HEK293 (cell line): ENCODE results near the gene PLD3.

ENCODE experiments used
- HOXA7 ChIP-seq: sonication (generic); formaldehyde crosslinking; IDR thresholded peaks from 2 replicates; pipeline ENCODE4 v1.8.1; 2022; ENCODE audit warnings: missing genetic modification reagents, borderline replicate concordance
- IKZF3 ChIP-seq: fragments of 450-650 bp; IDR thresholded peaks from 2 replicates; pipeline ENCODE4 v1.5.0; 2018; ENCODE audit warnings: missing biosample characterization, mild to moderate bottlenecking, missing genetic modification characterization, moderate library complexity
- MYNN ChIP-seq: fragments of 450-650 bp; formaldehyde crosslinking; IDR thresholded peaks from 2 replicates; pipeline ENCODE4 v1.5.1; 2016; ENCODE audit warnings: missing biosample characterization, missing genetic modification characterization, borderline replicate concordance
- TCF7L2 ChIP-seq: IDR thresholded peaks from 2 replicates; pipeline ENCODE4 v1.6.1; 2011; ENCODE audit warnings: low read depth, mild to moderate bottlenecking, inconsistent platforms, low read length, moderate library complexity, borderline replicate concordance
- TRIM28 ChIP-seq: IDR thresholded peaks from 2 replicates; pipeline ENCODE4 v1.6.1; 2011; ENCODE audit warnings: low read length, control low read depth, borderline replicate concordance
- WT1 ChIP-seq: fragments of 450-650 bp; formaldehyde crosslinking; IDR thresholded peaks from 2 replicates; pipeline ENCODE4 v1.5.1; 2016; ENCODE audit warnings: missing biosample characterization, missing genetic modification characterization
- ZNF146 ChIP-seq: fragments of 450-650 bp; formaldehyde crosslinking; IDR thresholded peaks from 2 replicates; pipeline ENCODE4 v1.5.1; 2016; ENCODE audit warnings: missing biosample characterization, missing genetic modification characterization
- ZNF174 ChIP-seq: fragments of 450-650 bp; formaldehyde crosslinking; IDR thresholded peaks from 2 replicates; pipeline ENCODE4 v1.5.0; 2017; ENCODE audit warnings: missing biosample characterization, mild to moderate bottlenecking, missing genetic modification characterization
- ZNF2 ChIP-seq: fragments of 450-650 bp; formaldehyde crosslinking; IDR thresholded peaks from 2 replicates; pipeline ENCODE4 v1.5.1; 2016; ENCODE audit warnings: missing biosample characterization, missing genetic modification characterization
- ZNF239 ChIP-seq: fragments of 450-650 bp; formaldehyde crosslinking; IDR thresholded peaks from 2 replicates; pipeline ENCODE4 v1.5.1; 2016; ENCODE audit warnings: missing biosample characterization, missing genetic modification characterization
- ZNF354C ChIP-seq: fragments of 450-650 bp; formaldehyde crosslinking; IDR thresholded peaks from 2 replicates; pipeline ENCODE4 v1.5.1; 2016; ENCODE audit warnings: missing biosample characterization, missing genetic modification characterization, low read depth, borderline replicate concordance
- ZNF37A ChIP-seq: fragments of 450-650 bp; IDR thresholded peaks from 2 replicates; pipeline ENCODE4 v1.5.1; 2018; ENCODE audit warnings: missing biosample characterization, missing genetic modification characterization
- ZNF433 ChIP-seq: fragments of 450-650 bp; formaldehyde crosslinking; IDR thresholded peaks from 2 replicates; pipeline ENCODE4 v1.5.1; 2016; ENCODE audit warnings: missing biosample characterization, missing genetic modification characterization, low read depth
- ZNF529 ChIP-seq: fragments of 450-650 bp; formaldehyde crosslinking; IDR thresholded peaks from 2 replicates; pipeline ENCODE4 v1.5.1; 2017; ENCODE audit warnings: missing genetic modification characterization, missing biosample characterization; ENCODE audit not compliant: insufficient replicate concordance
- ZNF670 ChIP-seq: fragments of 450-650 bp; formaldehyde crosslinking; IDR thresholded peaks from 2 replicates; pipeline ENCODE4 v1.5.1; 2016; ENCODE audit warnings: missing biosample characterization, missing genetic modification characterization, low read depth
- ZNF830 ChIP-seq: fragments of 450-650 bp; IDR thresholded peaks from 2 replicates; pipeline ENCODE4 v1.5.0; 2018; ENCODE audit warnings: missing biosample characterization, missing genetic modification characterization, low read depth, mild to moderate bottlenecking, moderate library complexity
- ZNF843 ChIP-seq: fragments of 450-650 bp; formaldehyde crosslinking; IDR thresholded peaks from 2 replicates; pipeline ENCODE4 v1.5.1; 2016; ENCODE audit warnings: missing biosample characterization, missing genetic modification characterization
- TF ChIP-seq, protein P1 (sequence below): fragments of 450-650 bp; formaldehyde crosslinking; IDR thresholded peaks from 2 replicates; pipeline ENCODE4 v1.5.1; 2016; ENCODE audit warnings: missing biosample characterization, missing genetic modification characterization, borderline replicate concordance
- TF ChIP-seq, protein P2 (sequence below): fragments of 450-650 bp; formaldehyde crosslinking; IDR thresholded peaks from 2 replicates; pipeline ENCODE4 v1.5.1; 2016; ENCODE audit warnings: missing biosample characterization, missing genetic modification characterization
- TF ChIP-seq, protein P3 (sequence below): fragments of 450-650 bp; formaldehyde crosslinking; IDR thresholded peaks from 2 replicates; pipeline ENCODE4 v1.5.1; 2016; ENCODE audit warnings: missing biosample characterization, missing genetic modification characterization, low read depth
- TF ChIP-seq, protein P4 (sequence below): fragments of 450-650 bp; formaldehyde crosslinking; IDR thresholded peaks from 2 replicates; pipeline ENCODE4 v1.5.1; 2016; ENCODE audit warnings: missing biosample characterization, missing genetic modification characterization
- TF ChIP-seq, protein P5 (sequence below): fragments of 450-650 bp; formaldehyde crosslinking; IDR thresholded peaks from 2 replicates; pipeline ENCODE4 v1.5.1; 2016; ENCODE audit warnings: missing biosample characterization, missing genetic modification characterization, borderline replicate concordance
- TF ChIP-seq, protein P6 (sequence below): fragments of 450-650 bp; formaldehyde crosslinking; IDR thresholded peaks from 2 replicates; pipeline ENCODE4 v1.5.1; 2016; ENCODE audit warnings: missing biosample characterization, missing genetic modification characterization
- TF ChIP-seq, protein P7 (sequence below): fragments of 450-650 bp; formaldehyde crosslinking; IDR thresholded peaks from 2 replicates; pipeline ENCODE4 v1.5.1; 2017; ENCODE audit warnings: missing biosample characterization, missing genetic modification characterization

PLD3 gene

DNA sequence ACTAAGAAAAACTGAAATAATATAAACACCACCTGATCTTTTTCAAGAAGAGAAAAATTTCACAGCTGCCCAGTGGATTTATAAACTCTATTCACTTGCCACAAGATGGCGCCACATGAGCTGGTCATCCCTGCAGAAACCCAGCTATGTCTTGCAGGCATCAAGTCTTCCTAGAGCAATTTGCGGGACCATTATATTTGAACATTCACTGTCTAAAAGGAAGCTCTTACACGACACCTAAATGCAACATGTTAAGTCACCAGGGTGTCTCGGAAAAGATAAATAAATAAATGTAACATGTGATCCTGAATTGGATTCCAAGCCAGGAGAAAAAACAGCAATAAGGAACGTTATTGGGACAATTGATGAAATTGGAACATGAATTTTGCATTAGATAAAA is 43.1 kb upstream of the PLD3 start (continued):
- TF ChIP-seq, protein P1, sequence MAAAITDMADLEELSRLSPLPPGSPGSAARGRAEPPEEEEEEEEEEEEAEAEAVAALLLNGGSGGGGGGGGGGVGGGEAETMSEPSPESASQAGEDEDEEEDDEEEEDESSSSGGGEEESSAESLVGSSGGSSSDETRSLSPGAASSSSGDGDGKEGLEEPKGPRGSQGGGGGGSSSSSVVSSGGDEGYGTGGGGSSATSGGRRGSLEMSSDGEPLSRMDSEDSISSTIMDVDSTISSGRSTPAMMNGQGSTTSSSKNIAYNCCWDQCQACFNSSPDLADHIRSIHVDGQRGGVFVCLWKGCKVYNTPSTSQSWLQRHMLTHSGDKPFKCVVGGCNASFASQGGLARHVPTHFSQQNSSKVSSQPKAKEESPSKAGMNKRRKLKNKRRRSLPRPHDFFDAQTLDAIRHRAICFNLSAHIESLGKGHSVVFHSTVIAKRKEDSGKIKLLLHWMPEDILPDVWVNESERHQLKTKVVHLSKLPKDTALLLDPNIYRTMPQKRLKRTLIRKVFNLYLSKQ (tag by site-specific recombination): no peak
- TF ChIP-seq ZNF529 (tag by site-specific recombination): no peak
- TF ChIP-seq ZNF37A: no peak
- TF ChIP-seq ZNF2 (tag by site-specific recombination): 0 out of 2 replicates have a peak, but pooled peaks have one; percentile 52
- no peak for TF ChIP-seq MYNN
- TF ChIP-seq, protein P2, sequence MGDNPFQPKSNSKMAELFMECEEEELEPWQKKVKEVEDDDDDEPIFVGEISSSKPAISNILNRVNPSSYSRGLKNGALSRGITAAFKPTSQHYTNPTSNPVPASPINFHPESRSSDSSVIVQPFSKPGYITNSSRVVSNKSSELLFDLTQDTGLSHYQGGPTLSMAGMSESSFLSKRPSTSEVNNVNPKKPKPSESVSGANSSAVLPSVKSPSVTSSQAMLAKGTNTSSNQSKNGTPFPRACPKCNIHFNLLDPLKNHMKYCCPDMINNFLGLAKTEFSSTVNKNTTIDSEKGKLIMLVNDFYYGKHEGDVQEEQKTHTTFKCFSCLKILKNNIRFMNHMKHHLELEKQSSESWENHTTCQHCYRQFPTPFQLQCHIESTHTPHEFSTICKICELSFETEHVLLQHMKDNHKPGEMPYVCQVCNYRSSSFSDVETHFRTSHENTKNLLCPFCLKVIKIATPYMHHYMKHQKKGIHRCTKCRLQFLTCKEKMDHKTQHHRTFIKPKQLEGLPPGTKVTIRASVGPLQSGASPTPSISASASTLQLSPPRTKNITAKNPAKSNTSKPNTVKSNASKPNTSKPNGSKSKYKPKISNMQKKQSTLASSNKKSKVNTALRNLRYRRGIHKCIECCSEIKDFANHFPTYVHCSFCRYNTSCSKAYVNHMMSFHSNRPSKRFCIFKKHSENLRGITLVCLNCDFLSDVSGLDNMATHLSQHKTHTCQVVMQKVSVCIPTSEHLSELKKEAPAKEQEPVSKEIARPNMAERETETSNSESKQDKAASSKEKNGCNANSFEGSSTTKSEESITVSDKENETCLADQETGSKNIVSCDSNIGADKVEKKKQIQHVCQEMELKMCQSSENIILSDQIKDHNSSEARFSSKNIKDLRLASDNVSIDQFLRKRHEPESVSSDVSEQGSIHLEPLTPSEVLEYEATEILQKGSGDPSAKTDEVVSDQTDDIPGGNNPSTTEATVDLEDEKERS (tag by site-specific recombination): no peak
- TF ChIP-seq, protein P3, sequence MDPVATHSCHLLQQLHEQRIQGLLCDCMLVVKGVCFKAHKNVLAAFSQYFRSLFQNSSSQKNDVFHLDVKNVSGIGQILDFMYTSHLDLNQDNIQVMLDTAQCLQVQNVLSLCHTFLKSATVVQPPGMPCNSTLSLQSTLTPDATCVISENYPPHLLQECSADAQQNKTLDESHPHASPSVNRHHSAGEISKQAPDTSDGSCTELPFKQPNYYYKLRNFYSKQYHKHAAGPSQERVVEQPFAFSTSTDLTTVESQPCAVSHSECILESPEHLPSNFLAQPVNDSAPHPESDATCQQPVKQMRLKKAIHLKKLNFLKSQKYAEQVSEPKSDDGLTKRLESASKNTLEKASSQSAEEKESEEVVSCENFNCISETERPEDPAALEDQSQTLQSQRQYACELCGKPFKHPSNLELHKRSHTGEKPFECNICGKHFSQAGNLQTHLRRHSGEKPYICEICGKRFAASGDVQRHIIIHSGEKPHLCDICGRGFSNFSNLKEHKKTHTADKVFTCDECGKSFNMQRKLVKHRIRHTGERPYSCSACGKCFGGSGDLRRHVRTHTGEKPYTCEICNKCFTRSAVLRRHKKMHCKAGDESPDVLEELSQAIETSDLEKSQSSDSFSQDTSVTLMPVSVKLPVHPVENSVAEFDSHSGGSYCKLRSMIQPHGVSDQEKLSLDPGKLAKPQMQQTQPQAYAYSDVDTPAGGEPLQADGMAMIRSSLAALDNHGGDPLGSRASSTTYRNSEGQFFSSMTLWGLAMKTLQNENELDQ (tag by site-specific recombination): no peak
- TF ChIP-seq ZNF843: no peak
- TF ChIP-seq TRIM28: no peak
- no peak for TF ChIP-seq ZNF146 (tag by site-specific recombination)
- TF ChIP-seq, protein P4, sequence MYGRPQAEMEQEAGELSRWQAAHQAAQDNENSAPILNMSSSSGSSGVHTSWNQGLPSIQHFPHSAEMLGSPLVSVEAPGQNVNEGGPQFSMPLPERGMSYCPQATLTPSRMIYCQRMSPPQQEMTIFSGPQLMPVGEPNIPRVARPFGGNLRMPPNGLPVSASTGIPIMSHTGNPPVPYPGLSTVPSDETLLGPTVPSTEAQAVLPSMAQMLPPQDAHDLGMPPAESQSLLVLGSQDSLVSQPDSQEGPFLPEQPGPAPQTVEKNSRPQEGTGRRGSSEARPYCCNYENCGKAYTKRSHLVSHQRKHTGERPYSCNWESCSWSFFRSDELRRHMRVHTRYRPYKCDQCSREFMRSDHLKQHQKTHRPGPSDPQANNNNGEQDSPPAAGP: no peak
- no peak for TF ChIP-seq ZNF354C (tag by site-specific recombination)
- TF ChIP-seq HOXA7 (CRISPR knock-in tag): no peak
- TF ChIP-seq, protein P5, sequence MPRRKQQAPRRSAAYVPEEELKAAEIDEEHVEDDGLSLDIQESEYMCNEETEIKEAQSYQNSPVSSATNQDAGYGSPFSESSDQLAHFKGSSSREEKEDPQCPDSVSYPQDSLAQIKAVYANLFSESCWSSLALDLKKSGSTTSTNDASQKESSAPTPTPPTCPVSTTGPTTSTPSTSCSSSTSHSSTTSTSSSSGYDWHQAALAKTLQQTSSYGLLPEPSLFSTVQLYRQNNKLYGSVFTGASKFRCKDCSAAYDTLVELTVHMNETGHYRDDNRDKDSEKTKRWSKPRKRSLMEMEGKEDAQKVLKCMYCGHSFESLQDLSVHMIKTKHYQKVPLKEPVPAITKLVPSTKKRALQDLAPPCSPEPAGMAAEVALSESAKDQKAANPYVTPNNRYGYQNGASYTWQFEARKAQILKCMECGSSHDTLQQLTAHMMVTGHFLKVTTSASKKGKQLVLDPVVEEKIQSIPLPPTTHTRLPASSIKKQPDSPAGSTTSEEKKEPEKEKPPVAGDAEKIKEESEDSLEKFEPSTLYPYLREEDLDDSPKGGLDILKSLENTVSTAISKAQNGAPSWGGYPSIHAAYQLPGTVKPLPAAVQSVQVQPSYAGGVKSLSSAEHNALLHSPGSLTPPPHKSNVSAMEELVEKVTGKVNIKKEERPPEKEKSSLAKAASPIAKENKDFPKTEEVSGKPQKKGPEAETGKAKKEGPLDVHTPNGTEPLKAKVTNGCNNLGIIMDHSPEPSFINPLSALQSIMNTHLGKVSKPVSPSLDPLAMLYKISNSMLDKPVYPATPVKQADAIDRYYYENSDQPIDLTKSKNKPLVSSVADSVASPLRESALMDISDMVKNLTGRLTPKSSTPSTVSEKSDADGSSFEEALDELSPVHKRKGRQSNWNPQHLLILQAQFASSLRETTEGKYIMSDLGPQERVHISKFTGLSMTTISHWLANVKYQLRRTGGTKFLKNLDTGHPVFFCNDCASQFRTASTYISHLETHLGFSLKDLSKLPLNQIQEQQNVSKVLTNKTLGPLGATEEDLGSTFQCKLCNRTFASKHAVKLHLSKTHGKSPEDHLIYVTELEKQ (tag by site-specific recombination): no peak
- TF ChIP-seq IKZF3 (tag by site-specific recombination): peak; percentile 45; the same call in 1 of the 2 replicates
- TF ChIP-seq, protein P6, sequence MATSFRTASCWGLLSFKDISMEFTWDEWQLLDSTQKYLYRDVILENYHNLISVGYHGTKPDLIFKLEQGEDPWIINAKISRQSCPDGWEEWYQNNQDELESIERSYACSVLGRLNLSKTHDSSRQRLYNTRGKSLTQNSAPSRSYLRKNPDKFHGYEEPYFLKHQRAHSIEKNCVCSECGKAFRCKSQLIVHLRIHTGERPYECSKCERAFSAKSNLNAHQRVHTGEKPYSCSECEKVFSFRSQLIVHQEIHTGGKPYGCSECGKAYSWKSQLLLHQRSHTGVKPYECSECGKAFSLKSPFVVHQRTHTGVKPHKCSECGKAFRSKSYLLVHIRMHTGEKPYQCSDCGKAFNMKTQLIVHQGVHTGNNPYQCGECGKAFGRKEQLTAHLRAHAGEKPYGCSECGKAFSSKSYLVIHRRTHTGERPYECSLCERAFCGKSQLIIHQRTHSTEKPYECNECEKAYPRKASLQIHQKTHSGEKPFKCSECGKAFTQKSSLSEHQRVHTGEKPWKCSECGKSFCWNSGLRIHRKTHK (tag by site-specific recombination): no peak
- TF ChIP-seq ZNF239: no peak
- no peak for TF ChIP-seq ZNF670 (tag by site-specific recombination)
- TF ChIP-seq, protein P7, sequence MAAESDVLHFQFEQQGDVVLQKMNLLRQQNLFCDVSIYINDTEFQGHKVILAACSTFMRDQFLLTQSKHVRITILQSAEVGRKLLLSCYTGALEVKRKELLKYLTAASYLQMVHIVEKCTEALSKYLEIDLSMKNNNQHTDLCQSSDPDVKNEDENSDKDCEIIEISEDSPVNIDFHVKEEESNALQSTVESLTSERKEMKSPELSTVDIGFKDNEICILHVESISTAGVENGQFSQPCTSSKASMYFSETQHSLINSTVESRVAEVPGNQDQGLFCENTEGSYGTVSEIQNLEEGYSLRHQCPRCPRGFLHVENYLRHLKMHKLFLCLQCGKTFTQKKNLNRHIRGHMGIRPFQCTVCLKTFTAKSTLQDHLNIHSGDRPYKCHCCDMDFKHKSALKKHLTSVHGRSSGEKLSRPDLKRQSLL (tag by site-specific recombination): no peak
- TF ChIP-seq ZNF830 (tag by site-specific recombination): no peak
- TF ChIP-seq ZNF174: no peak
- TF ChIP-seq TCF7L2: no peak
- TF ChIP-seq ZNF433 (tag by site-specific recombination): no peak
- no peak for TF ChIP-seq WT1 (tag by site-specific recombination)
